GM21576 (cell line): ENCODE measurements around the gene RNF212.
"Not testable (repeated sequence)": the region's sequence is repeated elsewhere in the genome, so short reads cannot be mapped to it uniquely, and the experiment has no call there.

ENCODE experiments used
- ATAC-seq: cut with Tn5 transposase; IDR thresholded peaks from one replicate; pipeline ENCODE4 v1.9.1; 2021; ENCODE audit warnings: mild to moderate bottlenecking, moderate library complexity; ENCODE audit not compliant: unreplicated experiment

The RNF212 gene

GRCh38 chr4:1113311-1114009, at the start of gene RNF212:
TSS of gene RNF212 (minus strand) at chr4:1113564. CDS start at chr4:1113464, 100 bp downstream.
- no peak for ATAC-seq

GRCh38 chr4:1160351-1160750, 47.0 kb upstream of the RNF212 start:
- no peak for ATAC-seq

- no peak for ATAC-seq
Measured at GRCh38 chr4:1156069-1156468, 42.7 kb upstream of the RNF212 start.

- ATAC-seq = no peak
Measured at GRCh38 chr4:1155314-1155713, 42.0 kb upstream of the RNF212 start.

- ATAC-seq = no peak
Measured at GRCh38 chr4:1154523-1155182, 41.3 kb upstream of the RNF212 start.

GRCh38 chr4:1154126-1154522, 40.8 kb upstream of the RNF212 start:
- no peak for ATAC-seq

- ATAC-seq = no peak
Measured at GRCh38 chr4:1153567-1154090, 40.3 kb upstream of the RNF212 start.

- no peak for ATAC-seq
Measured at GRCh38 chr4:1152290-1152689, 38.9 kb upstream of the RNF212 start.

- ATAC-seq = no peak
Measured at GRCh38 chr4:1151541-1151940, 38.2 kb upstream of the RNF212 start.

GRCh38 chr4:1150875-1151274, 37.5 kb upstream of the RNF212 start:
- no peak for ATAC-seq

- ATAC-seq = no peak
Measured at GRCh38 chr4:1139860-1140259, 26.5 kb upstream of the RNF212 start.

- ATAC-seq = no peak
Measured at GRCh38 chr4:1137850-1138249, 24.5 kb upstream of the RNF212 start.

GRCh38 chr4:1137063-1137776, 23.9 kb upstream of the RNF212 start:
- ATAC-seq = no peak

- ATAC-seq = no peak
Measured at GRCh38 chr4:1136048-1136447, 22.7 kb upstream of the RNF212 start.

GRCh38 chr4:1133033-1133432, 19.7 kb upstream of the RNF212 start:
- no peak for ATAC-seq

- no peak for ATAC-seq
Measured at GRCh38 chr4:1130316-1131186, 17.2 kb upstream of the RNF212 start.

GRCh38 chr4:1126506-1126905, 13.1 kb upstream of the RNF212 start:
- no peak for ATAC-seq

- not testable (repeated sequence) for ATAC-seq
Measured at GRCh38 chr4:1125466-1125865, 12.1 kb upstream of the RNF212 start.

- ATAC-seq = no peak
Measured at GRCh38 chr4:1124818-1125217, 11.5 kb upstream of the RNF212 start.

GRCh38 chr4:1122505-1122904, 9.1 kb upstream of the RNF212 start:
- no peak for ATAC-seq

- no peak for ATAC-seq
Measured at GRCh38 chr4:1116838-1117237, 3.5 kb upstream of the RNF212 start.
